ENCODE data around the gene NFKB2.

DNA sequence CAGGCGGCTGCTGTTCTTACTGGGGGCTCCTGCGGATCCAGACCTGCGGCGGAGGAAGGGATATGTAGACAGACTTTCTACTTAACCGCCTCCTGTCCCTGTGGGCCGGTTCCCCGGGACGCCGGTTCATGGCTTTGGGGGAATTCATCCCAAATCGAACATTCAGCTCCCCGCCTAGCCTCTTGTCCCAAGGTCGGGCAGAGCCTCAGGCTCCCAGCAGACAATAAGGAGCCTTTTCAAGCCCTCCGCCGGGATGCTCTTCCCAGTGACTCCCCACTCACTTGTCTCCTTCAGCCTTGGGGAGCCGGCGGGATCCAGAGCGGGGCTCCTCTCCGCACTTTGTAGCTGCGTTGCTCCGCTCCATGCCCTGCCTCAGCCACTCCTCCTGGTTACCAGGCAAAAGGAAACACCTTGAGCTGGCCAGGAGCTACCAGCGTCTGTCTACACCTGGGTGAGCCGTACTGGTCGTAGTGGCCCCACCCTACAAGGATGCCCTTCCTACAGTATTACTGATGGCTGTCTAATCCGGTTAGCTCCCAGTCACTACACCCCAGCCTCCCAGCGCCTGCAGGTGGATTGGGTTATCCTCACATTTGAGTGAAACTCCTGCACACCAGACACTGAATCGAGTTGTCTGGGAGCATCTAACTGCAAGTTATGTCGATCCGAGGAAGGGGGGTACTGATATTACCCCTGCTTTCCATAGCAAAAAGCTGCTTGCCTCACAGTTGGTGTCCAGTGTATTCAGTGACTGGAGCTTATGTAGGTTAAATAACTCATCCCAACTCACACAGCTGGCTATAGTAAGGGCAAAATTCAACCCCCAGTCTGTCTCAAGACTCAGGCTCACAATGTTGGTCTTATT is 55.8 kb downstream of the NFKB2 start, which contains the start of gene C10orf95:
- TF ChIP-seq POLR2A (IDR thresholded peaks at IDR 0.05), result no peak
- TF ChIP-seq, protein P1, sequence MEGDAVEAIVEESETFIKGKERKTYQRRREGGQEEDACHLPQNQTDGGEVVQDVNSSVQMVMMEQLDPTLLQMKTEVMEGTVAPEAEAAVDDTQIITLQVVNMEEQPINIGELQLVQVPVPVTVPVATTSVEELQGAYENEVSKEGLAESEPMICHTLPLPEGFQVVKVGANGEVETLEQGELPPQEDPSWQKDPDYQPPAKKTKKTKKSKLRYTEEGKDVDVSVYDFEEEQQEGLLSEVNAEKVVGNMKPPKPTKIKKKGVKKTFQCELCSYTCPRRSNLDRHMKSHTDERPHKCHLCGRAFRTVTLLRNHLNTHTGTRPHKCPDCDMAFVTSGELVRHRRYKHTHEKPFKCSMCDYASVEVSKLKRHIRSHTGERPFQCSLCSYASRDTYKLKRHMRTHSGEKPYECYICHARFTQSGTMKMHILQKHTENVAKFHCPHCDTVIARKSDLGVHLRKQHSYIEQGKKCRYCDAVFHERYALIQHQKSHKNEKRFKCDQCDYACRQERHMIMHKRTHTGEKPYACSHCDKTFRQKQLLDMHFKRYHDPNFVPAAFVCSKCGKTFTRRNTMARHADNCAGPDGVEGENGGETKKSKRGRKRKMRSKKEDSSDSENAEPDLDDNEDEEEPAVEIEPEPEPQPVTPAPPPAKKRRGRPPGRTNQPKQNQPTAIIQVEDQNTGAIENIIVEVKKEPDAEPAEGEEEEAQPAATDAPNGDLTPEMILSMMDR (IDR thresholded peaks at IDR 0.05), result no peak

Data from vagina (tissue), 2 donors.